Sigmoid colon (tissue), 7 donors: Measurements from ENCODE around the gene SMIM13. TPM values are rescaled to one million over a fixed set of nuclear protein-coding genes. Genes with fewer than 3 reads are reported as not detected.

Source experiments
- DNase-seq: peaks from one replicate; pipeline ENCODE4 v3.0.0-alpha.2; 2019
- H3K27ac ChIP-seq, 4 donors: fragments of 200-600 bp; sonication (generic); one replicate each; pipeline ENCODE4 v1.5.1; 2016 to 2019; ENCODE audit warnings: mild to moderate bottlenecking in 1 of 4
- H3K27me3 ChIP-seq, 3 donors: fragments of 200-600 bp; sonication (generic); one replicate each; pipeline ENCODE4 v1.5.1; 2019; ENCODE audit warnings: mild to moderate bottlenecking in 1 of 3
- H3K36me3 ChIP-seq, 4 donors: fragments of 200-600 bp; sonication (generic); one replicate each; pipeline ENCODE4 v1.5.1; 2016 to 2019
- H3K4me1 ChIP-seq, 4 donors: fragments of 200-600 bp; sonication (generic); one replicate each; pipeline ENCODE4 v1.5.1; 2017 to 2019
- H3K4me3 ChIP-seq, 4 donors: fragments of 200-600 bp; sonication (generic); one replicate each; pipeline ENCODE4 v1.5.1; 2017 to 2019; ENCODE audit warnings: mild to moderate bottlenecking in 2 of 4, moderate library complexity in 1 of 4
- H3K9me3 ChIP-seq, 4 donors: fragments of 200-600 bp in 3 of 4; sonication (generic) in 3 of 4; one replicate each; pipeline versions ENCODE4 v1.5.1 to v1.6.1; 2013 to 2019
- EP300 ChIP-seq, 4 donors: sonication (generic); formaldehyde crosslinking; IDR thresholded peaks; one replicate each; pipeline ENCODE4 v1.6.1; 2017; ENCODE audit warnings: antibody characterized with exemption in 4 of 4
- POLR2A ChIP-seq, 2 donors: fragments of 450-650 bp; IDR thresholded peaks; one replicate each; pipeline ENCODE4 v1.6.1; 2016; ENCODE audit warnings: antibody characterized with exemption in 2 of 2, mild to moderate bottlenecking in 2 of 2, moderate library complexity in 2 of 2
- POLR2AphosphoS5 ChIP-seq, 4 donors: sonication (generic); formaldehyde crosslinking; IDR thresholded peaks; one replicate each; pipeline ENCODE4 v1.6.1; 2017; ENCODE audit warnings: antibody characterized with exemption in 4 of 4
- WGBS, 2 donors: extraction: QIAGEN DNeasy Blood & Tissue Kit; methylation state at CpG; one replicate each; pipeline ENCODE4 v1.1.7; 2013; 5-methylcytosine and 5-hydroxymethylcytosine counted together
- intact Hi-C: fragments of 100-400 bp; cut with DNase I; formaldehyde crosslinking; loops from one replicate; pipeline ENCODE4 v1.15.1; 2023
- polyA plus RNA-seq, 3 donors: library from polyadenylated mRNA; stranded (reverse); fragments of 200-250 nt; gene quantifications; one replicate each; pipeline ENCODE4 v1.2.3, GENCODE V29; 2013
- total RNA-seq, 4 donors: library from RNA; depleted of rRNA; stranded (reverse); fragments of >200 nt; gene quantifications; one replicate each; pipeline ENCODE4 v1.1.0, GENCODE V29; 2016
- TF ChIP-seq, protein P1 (sequence below), 4 experiments: fragments of 450-650 bp in 3 of 4; fragments of 200-600 bp in 1 of 4; IDR thresholded peaks; one replicate each; pipeline ENCODE4 v1.5.1; 2016 to 2019; ENCODE audit warnings: antibody characterized with exemption in 4 of 4, mild to moderate bottlenecking in 3 of 4, moderate library complexity in 2 of 4
- donor health status: healthy with polysubstance abuse.
- donor health status: Bipolar disorder and iron deficiency.
- donor health status: healthy.

SMIM13 gene
- total and polyA plus RNA-seq, 7 donors = 1.8 to 12.1 (median 8.7) TPM

DNA sequence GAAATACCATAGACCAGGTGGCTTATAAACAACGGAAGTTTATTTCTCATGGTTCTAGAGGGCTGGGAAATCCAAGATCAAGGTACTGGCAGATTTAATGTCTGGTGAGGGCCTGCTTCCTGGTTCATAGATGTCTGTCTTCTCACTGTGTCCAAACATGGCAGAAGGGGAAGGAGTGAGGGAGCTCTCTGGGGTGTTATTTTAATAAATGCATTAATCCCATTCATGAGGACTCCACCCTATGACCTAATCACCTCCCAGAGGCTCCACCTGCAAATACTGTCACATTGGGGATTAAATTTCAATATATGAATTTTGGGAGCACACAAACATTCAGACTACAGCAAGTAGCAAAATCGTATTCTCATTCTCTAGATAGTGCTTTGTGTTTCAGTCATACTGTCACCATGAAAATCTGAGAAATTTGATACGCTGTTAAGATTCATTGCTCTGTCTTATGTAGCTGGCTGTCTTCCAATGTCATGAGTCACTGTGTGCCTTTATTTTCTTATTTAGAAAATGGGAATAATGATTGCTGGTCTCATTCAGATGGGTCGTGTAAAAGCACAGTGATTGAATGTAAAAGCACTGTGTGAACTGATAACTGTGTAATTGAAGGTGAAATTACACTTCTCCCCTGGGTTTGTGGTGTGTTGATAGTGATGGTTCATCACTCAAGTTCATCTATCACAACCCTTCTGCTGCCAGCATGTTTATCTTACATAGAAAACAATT, 26.8 kb downstream of the SMIM13 start:
- intact Hi-C loops = no loop called here
- Histone ChIP-seq H3K9me3 (no peaks in the 10 kb centered on the region), H3K4me3 (no peak overlapping the region), H3K36me3 (no peaks in the 10 kb centered on the region), H3K4me1 (peaks cover 0 to 8% (median 0%) of the 10 kb centered on the region in 4 donors), H3K27ac (no peak overlapping the region), H3K27me3 (no peaks in the 10 kb centered on the region)
- 65 to 84% methylated on average over 4 of the region's 4 CpGs for WGBS, 2 donors
- TF ChIP-seq, protein P1, sequence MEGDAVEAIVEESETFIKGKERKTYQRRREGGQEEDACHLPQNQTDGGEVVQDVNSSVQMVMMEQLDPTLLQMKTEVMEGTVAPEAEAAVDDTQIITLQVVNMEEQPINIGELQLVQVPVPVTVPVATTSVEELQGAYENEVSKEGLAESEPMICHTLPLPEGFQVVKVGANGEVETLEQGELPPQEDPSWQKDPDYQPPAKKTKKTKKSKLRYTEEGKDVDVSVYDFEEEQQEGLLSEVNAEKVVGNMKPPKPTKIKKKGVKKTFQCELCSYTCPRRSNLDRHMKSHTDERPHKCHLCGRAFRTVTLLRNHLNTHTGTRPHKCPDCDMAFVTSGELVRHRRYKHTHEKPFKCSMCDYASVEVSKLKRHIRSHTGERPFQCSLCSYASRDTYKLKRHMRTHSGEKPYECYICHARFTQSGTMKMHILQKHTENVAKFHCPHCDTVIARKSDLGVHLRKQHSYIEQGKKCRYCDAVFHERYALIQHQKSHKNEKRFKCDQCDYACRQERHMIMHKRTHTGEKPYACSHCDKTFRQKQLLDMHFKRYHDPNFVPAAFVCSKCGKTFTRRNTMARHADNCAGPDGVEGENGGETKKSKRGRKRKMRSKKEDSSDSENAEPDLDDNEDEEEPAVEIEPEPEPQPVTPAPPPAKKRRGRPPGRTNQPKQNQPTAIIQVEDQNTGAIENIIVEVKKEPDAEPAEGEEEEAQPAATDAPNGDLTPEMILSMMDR (IDR thresholded peaks at IDR 0.05) = no peak
- TF ChIP-seq POLR2A (IDR thresholded peaks at IDR 0.05) (no peak), POLR2AphosphoS5 (IDR thresholded peaks at IDR 0.05) (no peak), EP300 (IDR thresholded peaks at IDR 0.05) (no peak)
- DNase-seq = no peak

DNA sequence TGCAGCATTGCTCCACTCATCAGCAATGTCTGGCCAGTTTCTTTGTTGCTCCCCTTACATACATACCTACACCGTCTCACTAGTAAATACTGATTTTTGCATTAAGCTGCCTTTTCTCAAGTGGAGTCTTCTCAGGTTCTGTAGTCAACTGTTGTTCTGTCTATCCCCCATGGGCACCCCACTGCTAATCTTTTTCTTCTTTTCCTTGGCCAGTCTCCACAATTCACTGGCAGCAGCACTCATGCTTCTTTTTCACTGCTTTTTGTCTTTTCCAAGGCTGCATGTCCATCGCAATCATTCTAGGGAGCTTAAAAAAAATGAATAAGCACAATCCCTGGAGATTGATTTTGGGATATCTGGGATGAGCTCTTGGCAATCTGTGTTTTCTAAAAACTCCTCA, 28.2 kb downstream of the SMIM13 start:
- no peak for TF ChIP-seq EP300 (IDR thresholded peaks at IDR 0.05)
- TF ChIP-seq POLR2A (IDR thresholded peaks at IDR 0.05) = no peak
- TF ChIP-seq, protein P1 (IDR thresholded peaks at IDR 0.05) = no peak
- TF ChIP-seq POLR2AphosphoS5 (IDR thresholded peaks at IDR 0.05) = no peak

DNA sequence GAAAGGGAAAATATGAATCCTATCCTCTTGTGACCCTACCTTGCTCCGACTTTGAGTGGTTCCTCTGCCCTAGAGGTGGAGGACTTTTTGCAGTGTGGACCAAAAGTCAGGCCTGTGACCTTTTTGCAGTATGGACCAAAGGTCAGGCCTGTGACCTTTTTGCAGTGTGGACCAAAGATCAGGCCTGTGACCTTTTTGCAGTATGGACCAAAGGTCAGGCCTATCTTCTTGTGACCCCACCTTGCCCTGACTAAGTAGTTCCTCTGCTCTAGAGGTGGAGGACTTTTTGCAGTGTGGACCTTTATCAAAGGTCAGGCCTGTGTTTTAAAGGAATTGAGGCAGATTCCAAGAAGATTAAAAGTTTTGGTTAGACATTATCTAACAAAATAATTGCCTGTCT, 28.7 kb downstream of the SMIM13 start:
- Histone ChIP-seq H3K4me3 (no peak overlapping the region), H3K27ac (no peak overlapping the region), H3K36me3 (no peaks in the 10 kb centered on the region), H3K27me3 (no peaks in the 10 kb centered on the region), H3K4me1 (peaks cover 0 to 8% (median 0%) of the 10 kb centered on the region in 4 donors), H3K9me3 (no peaks in the 10 kb centered on the region)
- TF ChIP-seq, protein P1 (IDR thresholded peaks at IDR 0.05) = no peak
- TF ChIP-seq EP300 (IDR thresholded peaks at IDR 0.05) (no peak), POLR2AphosphoS5 (IDR thresholded peaks at IDR 0.05) (no peak), POLR2A (IDR thresholded peaks at IDR 0.05) (no peak)
- intact Hi-C loops = no loop called here
- WGBS, 2 donors = 88 to 94% methylated on average over 1 of the region's 1 CpG
- no peak for DNase-seq

More for the DNA sequence above, 28.2 kb downstream of the SMIM13 start:
- DNase-seq = no peak
- H3K4me1 ChIP-seq = peaks cover 0 to 8% (median 0%) of the 10 kb centered on the region in 4 donors
- H3K9me3 ChIP-seq = no peaks in the 10 kb centered on the region
- 89 to 97% methylated on average over 2 of the region's 2 CpGs for WGBS, 2 donors
- no peak overlapping the region for H3K4me3 ChIP-seq
- no peak overlapping the region for H3K27ac ChIP-seq
- intact Hi-C loops = no loop called here
- H3K36me3 ChIP-seq = no peaks in the 10 kb centered on the region
- no peaks in the 10 kb centered on the region for H3K27me3 ChIP-seq

DNA sequence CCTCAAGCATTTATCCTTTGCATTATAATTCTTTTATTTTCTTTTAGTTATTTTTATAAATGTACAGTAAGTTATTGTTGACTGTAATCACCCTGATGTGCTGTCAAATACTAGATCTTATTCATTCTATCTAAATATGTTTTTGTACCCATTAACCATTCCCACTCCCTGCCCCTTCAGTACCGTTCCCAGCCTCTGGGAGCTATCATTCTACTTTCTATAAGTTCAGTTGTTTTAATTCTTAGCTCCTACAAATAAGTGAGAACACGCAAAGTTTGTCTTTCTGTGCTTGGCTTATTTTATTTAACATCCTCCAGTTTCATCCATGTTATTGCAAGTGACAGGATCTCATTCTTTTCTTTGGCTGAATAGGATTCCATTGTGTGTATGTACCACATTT, 30.3 kb downstream of the SMIM13 start:
- 96% methylated on average over 2 of the region's 2 CpGs for WGBS, 2 donors
- DNase-seq = no peak
- H3K4me1 ChIP-seq = peaks cover 0 to 8% (median 0%) of the 10 kb centered on the region in 4 donors
- H3K4me3 ChIP-seq = no peak overlapping the region
- intact Hi-C loops = no loop called here
- H3K27me3 ChIP-seq = no peaks in the 10 kb centered on the region
- H3K36me3 ChIP-seq = no peaks in the 10 kb centered on the region
- H3K9me3 ChIP-seq = no peaks in the 10 kb centered on the region
- H3K27ac ChIP-seq = no peak overlapping the region
- TF ChIP-seq POLR2A (IDR thresholded peaks at IDR 0.05) (no peak), EP300 (IDR thresholded peaks at IDR 0.05) (no peak), POLR2AphosphoS5 (IDR thresholded peaks at IDR 0.05) (no peak)
- TF ChIP-seq, protein P1 (IDR thresholded peaks at IDR 0.05) = no peak
